GM06990 (cell line): ENCODE results near the gene VAV2.

Experiments
- DNase-seq: peaks from one replicate; pipeline ENCODE4 v3.0.0-alpha.2; 2011; ENCODE audit not compliant: insufficient read length; ENCODE audit errors: extremely low read depth
- H3K27me3 ChIP-seq: replicated peaks from 2 replicates; pipeline ENCODE4 v1.6.0; 2011; ENCODE audit warnings: low read length; ENCODE audit not compliant: control insufficient read depth, insufficient read depth
- H3K36me3 ChIP-seq: 2 replicates; pipeline ENCODE4 v1.5.1; 2011; ENCODE audit warnings: low read length; ENCODE audit not compliant: control insufficient read depth, insufficient read depth
- H3K4me3 ChIP-seq: replicated peaks from 2 replicates; pipeline ENCODE4 v1.5.1; 2011; ENCODE audit warnings: low read depth, mild to moderate bottlenecking, control low read depth, low read length
- CTCF ChIP-seq: IDR thresholded peaks from 2 replicates; pipeline ENCODE4 v1.5.1; 2011; ENCODE audit warnings: low read length, control low read depth, mild to moderate bottlenecking, inconsistent platforms; ENCODE audit not compliant: insufficient read depth, poor library complexity, severe bottlenecking

The VAV2 gene

GRCh38 chr9:133934482-133935232 lies 57.5 kb downstream of the VAV2 start:
- DNase-seq = no peak
- no peak for TF ChIP-seq CTCF
- Histone ChIP-seq H3K27me3 (no peaks in the 10 kb centered on the region), H3K36me3 (peaks cover 18% of the 10 kb centered on the region), H3K4me3 (no peak overlapping the region)

GRCh38 chr9:133933426-133934026 lies 58.6 kb downstream of the VAV2 start:
- DNase-seq = no peak
- H3K36me3 ChIP-seq = peaks cover 14% of the 10 kb centered on the region

GRCh38 chr9:133932633-133933032 lies 59.5 kb downstream of the VAV2 start:
- no peak for DNase-seq
- no peak for TF ChIP-seq CTCF
- H3K36me3 ChIP-seq = peaks cover 11% of the 10 kb centered on the region
- no peaks in the 10 kb centered on the region for H3K27me3 ChIP-seq
- H3K4me3 ChIP-seq = no peak overlapping the region

More at GRCh38 chr9:133933426-133934026, 58.6 kb downstream of the VAV2 start:
- H3K27me3 ChIP-seq = no peaks in the 10 kb centered on the region
- no peak overlapping the region for H3K4me3 ChIP-seq
- no peak for TF ChIP-seq CTCF

- TF ChIP-seq CTCF = no peak
- no peak for DNase-seq
- H3K27me3 ChIP-seq = no peaks in the 10 kb centered on the region
- no peak overlapping the region for H3K4me3 ChIP-seq
- peaks cover 11% of the 10 kb centered on the region for H3K36me3 ChIP-seq
Measured at GRCh38 chr9:133932181-133932580, 59.9 kb downstream of the VAV2 start.

- DNase-seq = no peak
- Histone ChIP-seq H3K36me3 (peaks cover 9% of the 10 kb centered on the region), H3K4me3 (no peak overlapping the region), H3K27me3 (no peaks in the 10 kb centered on the region)
- no peak for TF ChIP-seq CTCF
Measured at GRCh38 chr9:133930682-133931485, 61.2 kb downstream of the VAV2 start.
